T-helper 2 cell treated with Interferon-gamma antibody and Interleukin-4, amounts not matched to agents 100 ng/mL and 5 ng/mL, for 36 hours (primary cell): ENCODE measurements around the gene DEAF1. TPM values are rescaled to one million over a fixed set of nuclear protein-coding genes. Genes with fewer than 3 reads are reported as not detected.
"Not testable (repeated sequence)": the region's sequence is repeated elsewhere in the genome, so short reads cannot be mapped to it uniquely, and the experiment has no call there.

Experiments used
- intact Hi-C: fragments of 100-400 bp; cut with micrococcal nuclease; formaldehyde crosslinking; loops from one replicate; pipeline ENCODE4 v1.15.1; 2023
- total RNA-seq: library from RNA; stranded (reverse); gene quantifications from 2 replicates; pipeline ENCODE4 v1.2.3, GENCODE V29; 2022

DEAF1 gene
- total RNA-seq, 1 donor from 2014 or later: 49.3 TPM

- intact Hi-C loops: no loop called here
Observed at GRCh38 chr11:687751-688150, 7.3 kb downstream of the DEAF1 start.

GRCh38 chr11:686451-687243 is 8.4 kb downstream of the DEAF1 start:
- intact Hi-C loops: no loop called here

- intact Hi-C loops: no loop called here
Observed at GRCh38 chr11:680970-681369, 14.1 kb downstream of the DEAF1 start.

- intact Hi-C loops: no loop called here
Observed at GRCh38 chr11:680476-680875, 14.5 kb downstream of the DEAF1 start.

GRCh38 chr11:679271-680207 is 15.5 kb downstream of the DEAF1 start:
- intact Hi-C loops: no loop called here

- intact Hi-C loops: no loop called here
Observed at GRCh38 chr11:678297-678696, 16.7 kb downstream of the DEAF1 start.

GRCh38 chr11:674406-674805 is 20.6 kb downstream of the DEAF1 start:
- intact Hi-C loops: no loop called here

GRCh38 chr11:673866-674265 is 21.2 kb downstream of the DEAF1 start:
- intact Hi-C loops: no loop called here

- intact Hi-C loops: no loop called here
Observed at GRCh38 chr11:665704-666281, 29.2 kb downstream of the DEAF1 start.

- intact Hi-C loops: no loop called here
Observed at GRCh38 chr11:665062-665703, 29.8 kb downstream of the DEAF1 start.

- intact Hi-C loops: loop anchor here (1.0 kb wide), 1 partner anchor 61 kb away; no protein-coding TSS in a partner anchor
Observed at GRCh38 chr11:662689-663274, 32.2 kb downstream of the DEAF1 start.

- intact Hi-C loops: no loop called here
Observed at GRCh38 chr11:660681-661444, 34.2 kb downstream of the DEAF1 start.

- intact Hi-C loops: no loop called here
Observed at GRCh38 chr11:660281-660680, 34.7 kb downstream of the DEAF1 start.

GRCh38 chr11:659532-660085 is 35.4 kb downstream of the DEAF1 start:
- intact Hi-C loops: no loop called here

- intact Hi-C loops: no loop called here
Observed at GRCh38 chr11:657691-658126, 37.3 kb downstream of the DEAF1 start.

GRCh38 chr11:656866-657265 is 38.2 kb downstream of the DEAF1 start:
- intact Hi-C loops: no loop called here

- intact Hi-C loops: no loop called here
Observed at GRCh38 chr11:656426-656825, 38.6 kb downstream of the DEAF1 start.

- intact Hi-C loops: no loop called here
Observed at GRCh38 chr11:655036-655726, 39.8 kb downstream of the DEAF1 start.

- intact Hi-C loops: not testable (repeated sequence)
Observed at GRCh38 chr11:654444-654843, 40.6 kb downstream of the DEAF1 start.
